K562 (cell line): ENCODE data around the gene SLC24A3. TPM values are rescaled to one million over a fixed set of nuclear protein-coding genes. Genes with fewer than 3 reads are reported as not detected.

Source experiments
- ATAC-seq: fragments of 200-7000 bp; cut with Tn5 transposase; 3 replicates; pipeline ENCODE4 v1.9.1; 2020; ENCODE audit warnings: moderate library complexity
- BruUV-seq: library from RNA; stranded (reverse); fragments of 400-500 nt; replicated peaks from 2 replicates; lab custom pipeline; 2021; lab: Mats Ljungman, UMichigan
- CTCF ChIA-PET: fragments of 300-600 bp; formaldehyde crosslinking; extraction: SDS; loops from one replicate; lab custom pipeline; 2021; ENCODE audit warnings: low intra/inter-chr PET ratio; lab: Yijun Ruan, JAX
- POLR2A ChIA-PET: fragments of 300-600, 350-650 bp; sonication (Branson Sonifier 250); formaldehyde crosslinking; extraction: SDS; loops from one replicate; lab custom pipeline; 2021; ENCODE audit warnings: antibody characterized with exemption, inconsistent platforms; lab: Yijun Ruan, JAX
- DNase-seq, 4 experiments: peaks; one replicate each; pipeline versions ENCODE4 v3.0.0 to v3.0.0-alpha.2; 2011 to 2018; ENCODE audit warnings: low spot score in 3 of 4, mixed read lengths in 3 of 4; ENCODE audit errors: extremely low read depth in 1 of 4
- FAIRE-seq: peaks from 2 replicates; lab custom pipeline; 2011; peaks lifted over from hg19 to GRCh38; lab: Jason Lieb, UNC
- H2AFZ ChIP-seq: 2 replicates; pipeline ENCODE4 v1.6.0; 2011; ENCODE audit warnings: low read depth, low read length, control low read depth, inconsistent platforms
- H3K27ac ChIP-seq: fragments of 200-600 bp; 3 replicates; pipeline ENCODE4 v1.8.0; 2011; ENCODE audit warnings: low read depth, mild to moderate bottlenecking, control low read depth, inconsistent platforms, low read length, moderate library complexity, mixed read lengths; ENCODE audit errors: extremely low read depth
- H3K27me3 ChIP-seq, 2 experiments: fragments of 300-600 bp in 1 of 2; 2 replicates in 1 of 2; 3 replicates in 1 of 2; pipeline versions ENCODE4 v1.6.0 to v1.8.0; 2011; ENCODE audit warnings: inconsistent platforms in 2 of 2, low read length in 2 of 2, mild to moderate bottlenecking in 1 of 2, mixed read lengths in 1 of 2, moderate library complexity in 1 of 2; ENCODE audit not compliant: control insufficient read depth in 2 of 2, insufficient read depth in 2 of 2
- H3K36me3 ChIP-seq: fragments of 300-600 bp; 3 replicates; pipeline ENCODE4 v1.8.0; 2011; ENCODE audit warnings: mild to moderate bottlenecking, low read length, inconsistent platforms; ENCODE audit not compliant: control insufficient read depth, insufficient read depth
- H3K4me1 ChIP-seq, 2 experiments: fragments of 200-600 bp in 1 of 2; replicated peaks in 1 of 2; 2 replicates in 1 of 2; 3 replicates in 1 of 2; pipeline versions ENCODE4 v1.5.1 to v1.8.0; 2011; ENCODE audit warnings: inconsistent platforms in 2 of 2, low read length in 2 of 2, mild to moderate bottlenecking in 1 of 2, mixed read lengths in 1 of 2, moderate library complexity in 1 of 2; ENCODE audit not compliant: control insufficient read depth in 2 of 2, insufficient read depth in 2 of 2
- H3K4me2 ChIP-seq: 2 replicates; pipeline ENCODE4 v1.6.1; 2011; ENCODE audit warnings: low read length, control low read depth, inconsistent platforms, mixed read lengths; ENCODE audit not compliant: insufficient read depth
- H3K4me3 ChIP-seq: fragments of 200-600 bp; sonication (generic), shearing (Covaris generic); 2 replicates; pipeline ENCODE4 v1.5.1; 2016; ENCODE audit warnings: control low read depth, inconsistent platforms
- H3K79me2 ChIP-seq: fragments of 200-600 bp; 3 replicates; pipeline ENCODE4 v1.8.0; 2011; ENCODE audit warnings: low read length, inconsistent platforms; ENCODE audit not compliant: control insufficient read depth, insufficient read depth
- H3K9ac ChIP-seq, 2 experiments: 2 replicates each; pipeline versions ENCODE4 v1.6.0 to v1.6.1; 2011; ENCODE audit warnings: low read depth in 2 of 2, low read length in 2 of 2, control low read depth in 1 of 2, inconsistent platforms in 1 of 2, mild to moderate bottlenecking in 1 of 2, mixed read lengths in 1 of 2; ENCODE audit not compliant: insufficient read depth in 1 of 2
- H3K9me1 ChIP-seq: one replicate; pipeline ENCODE4 v1.6.0; 2011; ENCODE audit warnings: inconsistent platforms, mild to moderate bottlenecking, low read length, moderate library complexity; ENCODE audit not compliant: control insufficient read depth, insufficient read depth
- H3K9me3 ChIP-seq: replicated peaks from 2 replicates; pipeline ENCODE4 v1.5.1; 2011; ENCODE audit warnings: low read depth, low read length, inconsistent platforms; ENCODE audit not compliant: control insufficient read depth, insufficient read depth
- H4K20me1 ChIP-seq: replicated peaks from 2 replicates; pipeline ENCODE4 v1.6.1; 2011; ENCODE audit warnings: low read length, inconsistent platforms, mixed read lengths; ENCODE audit not compliant: control insufficient read depth, insufficient read depth
- BHLHE40 ChIP-seq: IDR thresholded peaks from 2 replicates; pipeline ENCODE4 v1.6.1; 2011; ENCODE audit warnings: low read length, improper control_type of control experiment
- KDM5B ChIP-seq: fragments of 200-600 bp; sonication (generic); IDR thresholded peaks from 2 replicates; pipeline ENCODE4 v1.6.1; 2012; ENCODE audit warnings: low read depth, mild to moderate bottlenecking, moderate library complexity, low read length, control low read depth, inconsistent platforms; ENCODE audit not compliant: insufficient replicate concordance
- KLF1 ChIP-seq: fragments of 450-650 bp; IDR thresholded peaks from 2 replicates; pipeline ENCODE4 v1.6.1; 2016; ENCODE audit warnings: missing genetic modification characterization, missing compliant biosample characterization
- MCM5 ChIP-seq: fragments of 450-650 bp; IDR thresholded peaks from 2 replicates; pipeline ENCODE4 v1.6.1; 2016; ENCODE audit warnings: low read depth
- MED1 ChIP-seq: sonication (generic); formaldehyde crosslinking; IDR thresholded peaks from 2 replicates; pipeline ENCODE4 v1.8.1; 2023; ENCODE audit warnings: missing genetic modification reagents, borderline replicate concordance
- MTA1 ChIP-seq: fragments of 450-650 bp; IDR thresholded peaks from 2 replicates; pipeline ENCODE4 v1.6.1; 2017; ENCODE audit warnings: borderline replicate concordance
- POLR2G ChIP-seq: fragments of 200-400 bp; formaldehyde crosslinking; IDR thresholded peaks from 2 replicates; pipeline ENCODE4 v1.6.1; 2017; ENCODE audit warnings: low read depth, mild to moderate bottlenecking, antibody characterized with exemption, low read length, moderate library complexity
- POLR2H ChIP-seq: IDR thresholded peaks from 2 replicates; pipeline ENCODE4 v1.6.1; 2016; ENCODE audit warnings: missing genetic modification characterization, low read depth, mild to moderate bottlenecking, control low read depth, missing compliant biosample characterization, moderate library complexity
- RHOXF2B ChIP-seq: fragments of 250-450 bp; sonication (Bioruptor Pico); conservative IDR thresholded peaks from 2 replicates; pipeline ENCODE4 v1.5.1; 2021
- SMAD2 ChIP-seq: fragments of 150-350 bp; IDR thresholded peaks from 2 replicates; pipeline ENCODE4 v1.6.1; 2014; ENCODE audit warnings: low read depth, mild to moderate bottlenecking, low read length
- SMARCC2 ChIP-seq: fragments of 450-650 bp; IDR thresholded peaks from 2 replicates; pipeline ENCODE4 v1.6.1; 2017; ENCODE audit warnings: antibody characterized with exemption, moderate library complexity, mild to moderate bottlenecking, low read depth
- TEAD2 ChIP-seq: fragments of 450-650 bp; IDR thresholded peaks from 2 replicates; pipeline ENCODE4 v1.6.1; 2016; ENCODE audit warnings: missing genetic modification characterization, control low read depth, missing compliant biosample characterization
- ZNF175 ChIP-seq: fragments of 200-800 bp; sonication (Bioruptor generic); IDR thresholded peaks from 2 replicates; pipeline ENCODE4 v1.6.1; 2016; ENCODE audit warnings: low read depth, mild to moderate bottlenecking, missing genetic modification characterization, missing compliant biosample characterization
- ZNF282 ChIP-seq: sonication (generic); formaldehyde crosslinking; IDR thresholded peaks from 2 replicates; pipeline ENCODE4 v1.8.1; 2023; ENCODE audit warnings: missing genetic modification reagents
- ZNF699 ChIP-seq: fragments of 250-450 bp; sonication (Bioruptor Pico); IDR thresholded peaks from 2 replicates; pipeline ENCODE4 v1.8.0; 2021; ENCODE audit warnings: mild to moderate bottlenecking, moderate library complexity; ENCODE audit not compliant: insufficient replicate concordance
- ZSCAN29 ChIP-seq: fragments of 450-650 bp; IDR thresholded peaks from 2 replicates; pipeline ENCODE4 v1.6.1; 2017
- WGBS: fragments of 100-300 bp; shearing (Covaris generic); methylation state at CpG from one replicate; pipeline ENCODE4 v1.1.6; 2016; ENCODE audit warnings: low coverage, mixed read lengths; ENCODE audit not compliant: insufficient coverage; ENCODE audit errors: missing lambda C conversion rate; 5-methylcytosine and 5-hydroxymethylcytosine counted together
- in situ Hi-C: fragments of 300-500 bp; cut with MboI; formaldehyde crosslinking; loops from 4 replicates; pipeline ENCODE4 v1.15.0; 2018; ENCODE audit warnings: inconsistent platforms, mixed read lengths
- intact Hi-C: fragments of 100-400 bp; cut with micrococcal nuclease; formaldehyde crosslinking; loops from 2 replicates; pipeline ENCODE4 v1.14.2; 2022
- polyA plus RNA-seq, 8 experiments: library from polyadenylated mRNA; depleted of rRNA in 4 of 8; stranded (reverse) in 5 of 8; unstranded in 3 of 8; fragments of >200 nt; fragmentation: Nextera tagmentation in 2 of 8; fragmentation: Illumina TruSeq in 1 of 8; extraction: Ambion mirVana in 2 of 8; extraction: Trizol in 1 of 8; gene quantifications; 2 replicates each; pipeline versions ENCODE4 v1.2.1 to v1.2.3, GENCODE V29; 2011 to 2014; ENCODE audit warnings: inconsistent platforms in 1 of 8, missing spikeins in 1 of 8
- total RNA-seq, 7 experiments: library from RNA; depleted of rRNA in 6 of 7; stranded (reverse); fragments of >200 nt in 6 of 7; fragmentation: Illumina TruSeq in 2 of 7; extraction: Trizol in 2 of 7; gene quantifications; 2 replicates each; pipeline versions ENCODE4 v1.2.1 to v1.2.3, GENCODE V29; 2011 to 2021; ENCODE audit warnings: low replicate concordance in 1 of 7
- TF ChIP-seq, protein P1 (sequence below): fragments of 450-650 bp; IDR thresholded peaks from 2 replicates; pipeline ENCODE4 v1.6.1; 2016; ENCODE audit warnings: low read depth

Gene SLC24A3
- total and polyA plus RNA-seq, 9 of the 15 experiments (the other 6 are each of a cell fraction or from before 2014, with no cell fraction given), result not detected

DNA sequence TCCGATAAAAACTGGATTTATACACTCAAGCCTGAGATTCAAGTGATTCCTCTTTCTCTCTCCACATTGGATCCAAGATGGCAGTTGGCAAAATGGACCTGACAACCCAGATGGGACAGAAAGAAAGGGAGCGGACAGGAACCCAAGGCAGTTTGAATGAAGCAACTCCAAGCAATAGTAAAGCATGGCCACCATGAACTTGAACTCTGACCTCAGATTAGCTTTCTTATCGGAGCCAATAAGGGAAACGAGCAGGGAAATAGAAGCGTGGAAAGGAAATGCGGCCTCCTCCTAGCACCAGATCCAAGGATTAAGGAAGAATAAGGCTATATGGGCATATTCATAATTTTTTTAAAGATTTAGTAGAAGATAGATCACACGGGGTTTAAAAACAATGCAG, 332.2 kb downstream of the SLC24A3 start (continued):
- TF ChIP-seq ZNF175 (0 out of 2 replicates have a peak, but pooled peaks have one; percentile 54), MCM5 (no peak), POLR2H (no peak), TEAD2 (tag) (no peak)
- TF ChIP-seq, all 486 proteins: peak for 4

DNA sequence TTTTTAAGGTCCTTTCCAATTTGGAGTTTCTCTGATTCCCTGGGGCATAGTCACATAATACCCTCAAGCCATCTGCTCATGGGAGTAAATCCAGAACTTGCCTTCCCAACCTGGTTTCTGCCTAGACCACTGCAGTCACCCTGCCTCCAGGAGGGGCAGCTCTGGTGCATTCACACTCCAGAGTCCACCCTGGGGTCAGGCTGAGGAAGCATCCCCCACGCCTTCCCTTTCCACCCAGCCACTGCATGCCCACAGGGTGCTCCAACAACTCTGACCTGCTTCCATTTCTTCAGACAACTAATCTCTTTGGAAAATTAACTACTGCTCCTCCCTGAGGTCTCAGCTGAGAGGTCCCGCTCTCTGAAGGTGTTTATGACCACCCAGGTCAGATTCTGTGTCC, 334.2 kb downstream of the SLC24A3 start:
- H3K9ac ChIP-seq, result no peak overlapping the region
- no peaks in the 10 kb centered on the region for H3K27me3 ChIP-seq
- BruUV-seq, result no TSS peak
- H3K79me2 ChIP-seq, result no peaks in the 10 kb centered on the region
- ChIA-PET POLR2A (no interaction called here), CTCF (no interaction called here)
- no peaks in the 10 kb centered on the region for H3K9me1 ChIP-seq
- H2AFZ ChIP-seq, result no peak overlapping the region
- in situ Hi-C loops (no loop called here), intact Hi-C loops (no loop called here)
- no peaks in the 10 kb centered on the region for H4K20me1 ChIP-seq
- no peaks in the 10 kb centered on the region for H3K36me3 ChIP-seq
- H3K4me3 ChIP-seq, result no peak overlapping the region
- ATAC-seq, result no peak
- FAIRE-seq, result no peak
- no peaks in the 10 kb centered on the region for H3K4me1 ChIP-seq
- H3K9me3 ChIP-seq, result no peaks in the 10 kb centered on the region
- H3K27ac ChIP-seq, result no peak overlapping the region
- WGBS, result 14% methylated on average over 1 of the region's 2 CpGs
- DNase-seq, result no peak
- no peak overlapping the region for H3K4me2 ChIP-seq
- TF ChIP-seq ZNF282 (CRISPR knock-in tag) (no peak), KDM5B (no peak), POLR2G (no peak), SMAD2 (no peak), ZSCAN29 (no peak), MTA1 (no peak), KLF1 (no peak), SMARCC2 (no peak), ZNF699 (CRISPR knock-in tag) (no peak), BHLHE40 (no peak), MED1 (CRISPR knock-in tag) (no peak), RHOXF2B (CRISPR knock-in tag) (no peak)
- TF ChIP-seq, protein P1, sequence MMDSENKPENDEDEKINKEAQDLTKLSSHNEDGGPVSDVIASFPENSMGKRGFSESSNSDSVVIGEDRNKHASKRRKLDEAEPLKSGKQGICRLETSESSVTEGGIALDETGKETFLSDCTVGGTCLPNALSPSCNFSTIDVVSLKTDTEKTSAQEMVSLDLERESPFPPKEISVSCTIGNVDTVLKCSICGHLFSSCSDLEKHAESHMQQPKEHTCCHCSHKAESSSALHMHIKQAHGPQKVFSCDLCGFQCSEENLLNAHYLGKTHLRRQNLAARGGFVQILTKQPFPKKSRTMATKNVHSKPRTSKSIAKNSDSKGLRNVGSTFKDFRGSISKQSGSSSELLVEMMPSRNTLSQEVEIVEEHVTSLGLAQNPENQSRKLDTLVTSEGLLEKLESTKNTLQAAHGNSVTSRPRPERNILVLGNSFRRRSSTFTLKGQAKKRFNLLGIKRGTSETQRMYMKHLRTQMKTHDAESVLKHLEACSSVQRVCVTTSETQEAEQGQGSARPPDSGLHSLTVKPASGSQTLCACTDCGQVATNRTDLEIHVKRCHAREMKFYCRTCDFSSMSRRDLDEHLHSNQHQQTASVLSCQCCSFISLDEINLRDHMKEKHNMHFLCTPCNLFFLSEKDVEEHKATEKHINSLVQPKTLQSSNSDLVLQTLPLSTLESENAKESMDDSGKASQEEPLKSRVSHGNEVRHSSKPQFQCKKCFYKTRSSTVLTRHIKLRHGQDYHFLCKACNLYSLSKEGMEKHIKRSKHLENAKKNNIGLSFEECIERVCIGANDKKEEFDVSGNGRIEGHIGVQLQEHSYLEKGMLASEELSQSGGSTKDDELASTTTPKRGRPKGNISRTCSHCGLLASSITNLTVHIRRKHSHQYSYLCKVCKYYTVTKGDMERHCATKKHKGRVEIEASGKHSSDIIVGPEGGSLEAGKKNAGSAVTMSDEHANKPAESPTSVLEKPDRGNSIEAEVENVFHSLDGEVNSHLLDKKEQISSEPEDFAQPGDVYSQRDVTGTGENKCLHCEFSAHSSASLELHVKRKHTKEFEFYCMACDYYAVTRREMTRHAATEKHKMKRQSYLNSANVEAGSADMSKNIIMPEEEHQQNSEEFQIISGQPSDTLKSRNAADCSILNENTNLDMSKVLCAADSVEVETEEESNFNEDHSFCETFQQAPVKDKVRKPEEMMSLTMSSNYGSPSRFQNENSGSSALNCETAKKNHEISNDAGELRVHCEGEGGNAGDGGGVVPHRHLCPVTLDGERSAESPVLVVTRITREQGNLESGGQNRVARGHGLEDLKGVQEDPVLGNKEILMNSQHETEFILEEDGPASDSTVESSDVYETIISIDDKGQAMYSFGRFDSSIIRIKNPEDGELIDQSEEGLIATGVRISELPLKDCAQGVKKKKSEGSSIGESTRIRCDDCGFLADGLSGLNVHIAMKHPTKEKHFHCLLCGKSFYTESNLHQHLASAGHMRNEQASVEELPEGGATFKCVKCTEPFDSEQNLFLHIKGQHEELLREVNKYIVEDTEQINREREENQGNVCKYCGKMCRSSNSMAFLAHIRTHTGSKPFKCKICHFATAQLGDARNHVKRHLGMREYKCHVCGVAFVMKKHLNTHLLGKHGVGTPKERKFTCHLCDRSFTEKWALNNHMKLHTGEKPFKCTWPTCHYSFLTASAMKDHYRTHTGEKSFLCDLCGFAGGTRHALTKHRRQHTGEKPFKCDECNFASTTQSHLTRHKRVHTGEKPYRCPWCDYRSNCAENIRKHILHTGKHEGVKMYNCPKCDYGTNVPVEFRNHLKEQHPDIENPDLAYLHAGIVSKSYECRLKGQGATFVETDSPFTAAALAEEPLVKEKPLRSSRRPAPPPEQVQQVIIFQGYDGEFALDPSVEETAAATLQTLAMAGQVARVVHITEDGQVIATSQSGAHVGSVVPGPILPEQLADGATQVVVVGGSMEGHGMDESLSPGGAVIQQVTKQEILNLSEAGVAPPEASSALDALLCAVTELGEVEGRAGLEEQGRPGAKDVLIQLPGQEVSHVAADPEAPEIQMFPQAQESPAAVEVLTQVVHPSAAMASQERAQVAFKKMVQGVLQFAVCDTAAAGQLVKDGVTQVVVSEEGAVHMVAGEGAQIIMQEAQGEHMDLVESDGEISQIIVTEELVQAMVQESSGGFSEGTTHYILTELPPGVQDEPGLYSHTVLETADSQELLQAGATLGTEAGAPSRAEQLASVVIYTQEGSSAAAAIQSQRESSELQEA, result no peak
